Stomach (tissue), 4 donors: ENCODE data around the gene STAC3.

ENCODE experiments used
- EP300 ChIP-seq: sonication (generic); formaldehyde crosslinking; IDR thresholded peaks from one replicate; pipeline ENCODE4 v1.6.1; 2017; ENCODE audit warnings: antibody characterized with exemption
- POLR2A ChIP-seq, 4 donors: fragments of 450-650 bp; IDR thresholded peaks; one replicate each; pipeline ENCODE4 v1.6.1; 2016; ENCODE audit warnings: antibody characterized with exemption in 4 of 4, control low read depth in 2 of 4, mild to moderate bottlenecking in 1 of 4, moderate library complexity in 1 of 4
- POLR2AphosphoS5 ChIP-seq, 3 donors: sonication (generic); formaldehyde crosslinking; IDR thresholded peaks; one replicate each; pipeline ENCODE4 v1.6.1; 2016; ENCODE audit warnings: antibody characterized with exemption in 3 of 3
- TF ChIP-seq, protein P1 (sequence below), 7 experiments: fragments of 450-650 bp in 4 of 7; fragments of 200-600 bp in 3 of 7; sonication (generic) in 3 of 7; IDR thresholded peaks; one replicate each; pipeline ENCODE4 v1.5.1; 2016 to 2019; ENCODE audit warnings: antibody characterized with exemption in 7 of 7, control low read depth in 2 of 7, mild to moderate bottlenecking in 1 of 7

DNA sequence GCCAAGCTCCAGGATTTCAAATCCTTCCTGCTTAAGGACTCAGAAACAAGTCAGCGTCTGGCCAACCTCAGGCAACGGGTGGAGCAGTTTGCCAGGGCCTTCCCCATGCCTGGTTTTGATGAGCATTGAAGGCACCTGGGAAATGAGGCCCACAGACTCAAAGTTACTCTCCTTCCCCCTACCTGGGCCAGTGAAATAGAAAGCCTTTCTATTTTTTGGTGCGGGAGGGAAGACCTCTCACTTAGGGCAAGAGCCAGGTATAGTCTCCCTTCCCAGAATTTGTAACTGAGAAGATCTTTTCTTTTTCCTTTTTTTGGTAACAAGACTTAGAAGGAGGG, 16.8 kb downstream of the STAC3 start:
- TF ChIP-seq, protein P1, sequence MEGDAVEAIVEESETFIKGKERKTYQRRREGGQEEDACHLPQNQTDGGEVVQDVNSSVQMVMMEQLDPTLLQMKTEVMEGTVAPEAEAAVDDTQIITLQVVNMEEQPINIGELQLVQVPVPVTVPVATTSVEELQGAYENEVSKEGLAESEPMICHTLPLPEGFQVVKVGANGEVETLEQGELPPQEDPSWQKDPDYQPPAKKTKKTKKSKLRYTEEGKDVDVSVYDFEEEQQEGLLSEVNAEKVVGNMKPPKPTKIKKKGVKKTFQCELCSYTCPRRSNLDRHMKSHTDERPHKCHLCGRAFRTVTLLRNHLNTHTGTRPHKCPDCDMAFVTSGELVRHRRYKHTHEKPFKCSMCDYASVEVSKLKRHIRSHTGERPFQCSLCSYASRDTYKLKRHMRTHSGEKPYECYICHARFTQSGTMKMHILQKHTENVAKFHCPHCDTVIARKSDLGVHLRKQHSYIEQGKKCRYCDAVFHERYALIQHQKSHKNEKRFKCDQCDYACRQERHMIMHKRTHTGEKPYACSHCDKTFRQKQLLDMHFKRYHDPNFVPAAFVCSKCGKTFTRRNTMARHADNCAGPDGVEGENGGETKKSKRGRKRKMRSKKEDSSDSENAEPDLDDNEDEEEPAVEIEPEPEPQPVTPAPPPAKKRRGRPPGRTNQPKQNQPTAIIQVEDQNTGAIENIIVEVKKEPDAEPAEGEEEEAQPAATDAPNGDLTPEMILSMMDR (IDR thresholded peaks at IDR 0.05), result no peak
- TF ChIP-seq POLR2AphosphoS5 (IDR thresholded peaks at IDR 0.05) (no peak), POLR2A (IDR thresholded peaks at IDR 0.05) (no peak), EP300 (no peak)
